GM18519 (cell line): ENCODE data around the gene TSPAN19.
"Not testable (repeated sequence)": the region's sequence is repeated elsewhere in the genome, so short reads cannot be mapped to it uniquely, and the experiment has no call there.

Experiments
- ATAC-seq: cut with Tn5 transposase; IDR thresholded peaks from one replicate; pipeline ENCODE4 v1.9.1; 2021; ENCODE audit warnings: mild to moderate bottlenecking, moderate library complexity; ENCODE audit not compliant: unreplicated experiment, low FRiP score

TSPAN19 gene

DNA sequence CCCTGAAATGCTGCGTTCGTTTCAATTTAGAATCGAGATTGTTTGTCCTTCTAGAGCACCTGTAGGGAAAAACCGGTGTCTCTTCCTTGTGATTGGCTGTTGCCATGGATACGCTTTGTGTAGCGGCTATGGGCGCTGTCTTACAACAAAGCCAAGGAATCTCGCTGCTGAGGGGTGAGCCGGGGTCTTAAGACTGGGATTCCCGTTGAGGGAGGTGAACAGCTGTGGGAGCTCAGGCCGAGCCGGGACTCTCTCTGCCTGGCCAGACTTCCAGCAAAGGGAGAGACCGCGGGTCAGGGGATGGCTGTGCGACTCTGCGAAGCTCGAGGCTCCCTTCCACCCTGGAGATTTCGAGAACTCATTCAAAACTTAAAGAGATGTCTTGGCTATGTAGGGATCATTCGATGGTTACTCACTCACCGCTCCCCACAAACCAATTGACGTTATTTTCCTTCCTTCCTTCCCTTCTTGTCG, at the start of gene TSPAN19, which contains the start of gene LRRIQ1:
Gene TSPAN19 (minus strand): TSS at position 44 of the 474 bp plus-strand sequence. CDS start 6,331 bp downstream, outside the sequence.
Gene LRRIQ1 (plus strand): TSS at position 118 of the 474 bp plus-strand sequence. CDS start 1,826 bp downstream, outside the sequence.
- peak; percentile 99 for ATAC-seq

DNA sequence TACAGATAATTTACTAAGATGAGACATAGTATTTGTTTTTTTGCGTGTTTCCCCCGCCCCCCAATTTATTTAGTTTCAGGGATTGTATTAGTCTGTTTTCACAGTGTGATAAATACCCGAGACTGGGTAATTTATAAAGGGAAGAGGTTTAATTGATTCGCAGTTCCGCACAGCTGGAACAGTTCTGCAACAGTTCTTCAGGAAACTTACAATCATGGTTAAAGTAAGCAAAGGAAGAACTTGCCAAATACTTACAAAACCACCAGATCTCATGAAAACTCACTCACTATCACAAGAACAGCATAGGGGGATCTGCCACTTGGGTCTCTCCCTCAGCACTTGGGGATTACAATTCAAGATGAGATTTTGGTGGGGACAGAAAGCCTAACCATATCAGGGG, 49.0 kb upstream of the TSPAN19 start:
- ATAC-seq, result no peak

DNA sequence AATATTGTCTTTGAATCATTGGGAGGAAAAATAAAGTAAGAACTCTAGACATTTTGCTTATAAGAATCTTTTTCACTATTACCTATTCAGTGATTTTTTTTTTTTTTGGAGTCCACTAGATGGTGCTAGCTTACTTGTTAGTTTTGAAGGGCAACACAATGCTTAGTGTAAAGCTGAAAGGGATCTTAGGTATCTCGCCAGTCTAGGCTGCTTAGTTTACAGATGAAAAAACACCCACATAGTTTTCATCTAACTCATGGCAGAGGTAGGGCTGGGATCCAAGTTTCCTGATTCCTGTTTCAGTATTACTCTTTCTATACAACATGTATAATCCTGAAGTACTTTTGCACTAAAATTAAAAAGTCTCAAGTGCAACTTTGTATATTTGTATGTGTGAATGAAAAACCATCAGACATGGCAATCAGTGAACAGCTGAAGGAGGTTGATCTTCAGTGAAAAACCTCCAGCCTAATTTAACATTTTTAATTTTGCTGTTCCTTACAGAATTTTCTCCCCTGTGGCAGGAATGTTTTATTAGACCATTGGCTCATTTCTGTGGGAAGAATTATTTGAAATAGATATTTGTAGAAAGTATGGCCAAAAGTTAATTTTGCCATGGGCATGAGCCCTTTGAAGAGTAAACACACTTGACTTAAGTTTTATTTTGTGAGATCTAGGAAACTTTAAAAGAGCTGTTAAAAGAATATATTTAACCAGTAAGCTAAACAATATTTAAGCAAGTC, 40.8 kb upstream of the TSPAN19 start:
- ATAC-seq, result peak; percentile 88

DNA sequence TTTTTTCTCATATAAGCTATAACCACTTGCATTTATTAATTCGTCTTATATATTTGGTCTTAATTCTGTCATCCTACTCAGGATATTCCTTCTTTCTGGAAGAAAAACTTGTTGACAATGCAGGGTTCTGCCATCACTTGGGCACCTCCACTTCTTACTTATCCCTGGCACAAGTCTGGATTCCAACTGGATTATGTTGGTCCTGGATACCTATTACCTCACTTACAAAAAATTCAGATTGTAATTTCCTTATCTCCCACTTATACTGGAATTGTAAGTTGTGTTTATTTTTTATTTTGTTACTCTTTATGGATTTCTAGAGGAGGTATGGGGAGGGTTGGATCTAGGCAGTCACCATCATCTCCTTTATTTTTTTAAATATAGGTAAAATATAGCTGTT, 36.7 kb upstream of the TSPAN19 start:
- ATAC-seq, result no peak

DNA sequence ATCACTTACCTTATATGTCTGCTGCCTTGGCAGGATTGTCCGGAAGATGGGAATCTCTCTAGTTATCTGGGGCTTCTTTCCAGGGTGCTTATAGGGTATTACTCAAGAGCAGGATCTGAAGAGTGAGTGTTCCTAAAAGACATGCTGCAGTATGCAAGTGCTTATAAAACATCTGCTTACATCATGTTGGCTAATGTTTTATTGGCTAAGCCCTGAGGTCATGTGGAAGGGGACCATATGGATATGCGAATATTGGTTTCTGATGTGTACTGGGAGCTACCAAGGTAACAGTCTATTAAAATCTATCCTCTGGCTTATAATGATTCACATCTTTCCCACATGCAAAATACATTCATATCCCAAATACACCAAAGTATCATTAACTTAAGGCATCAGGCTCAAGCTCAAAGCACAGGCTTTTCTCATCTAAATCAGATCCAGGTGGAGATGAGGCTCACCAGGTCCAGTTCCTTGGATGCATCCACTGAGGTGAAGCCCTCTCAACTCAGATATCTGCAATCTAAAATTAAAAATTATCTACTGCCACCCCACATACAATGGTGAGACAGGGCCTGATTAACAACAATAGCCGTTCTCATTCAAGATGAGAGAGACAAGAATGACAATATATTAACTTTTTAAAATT, 29.9 kb upstream of the TSPAN19 start:
- ATAC-seq, result no peak

DNA sequence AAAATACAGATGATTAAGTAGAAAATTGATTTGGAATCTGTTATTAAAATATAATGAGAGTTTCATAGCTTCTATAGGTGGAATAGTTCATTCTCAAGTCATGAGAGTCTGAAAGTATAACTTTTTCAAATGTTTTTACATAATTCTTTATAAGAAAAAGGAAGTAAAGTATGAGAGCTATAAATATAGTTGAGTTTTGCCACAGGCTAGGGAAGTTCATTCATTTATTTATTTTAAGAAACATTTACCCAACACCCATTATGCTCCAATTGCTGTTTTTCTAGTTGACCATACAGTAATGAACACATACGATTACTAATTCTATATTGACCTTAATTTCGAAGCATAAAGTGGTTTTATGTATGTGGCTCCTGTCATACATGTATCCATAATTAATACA, 24.8 kb upstream of the TSPAN19 start:
- ATAC-seq, result no peak

DNA sequence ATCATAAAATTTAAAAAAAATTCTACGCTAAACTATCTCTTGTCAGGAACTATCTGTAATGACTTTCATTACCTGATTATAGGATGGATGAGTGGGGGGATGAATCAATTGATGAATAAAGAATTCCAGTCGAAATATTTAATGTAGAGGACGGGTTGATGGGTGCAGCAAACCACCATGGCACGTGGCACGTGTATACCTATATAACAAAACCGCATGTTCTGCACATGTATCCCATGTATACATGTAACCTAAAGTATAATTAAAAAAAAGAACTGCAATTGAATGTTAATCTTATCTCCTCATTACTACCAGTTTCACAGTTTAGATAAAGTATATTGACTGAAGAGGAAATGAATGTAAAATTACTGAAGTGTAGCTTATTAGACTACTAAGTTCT, 23.5 kb upstream of the TSPAN19 start:
- no peak for ATAC-seq

DNA sequence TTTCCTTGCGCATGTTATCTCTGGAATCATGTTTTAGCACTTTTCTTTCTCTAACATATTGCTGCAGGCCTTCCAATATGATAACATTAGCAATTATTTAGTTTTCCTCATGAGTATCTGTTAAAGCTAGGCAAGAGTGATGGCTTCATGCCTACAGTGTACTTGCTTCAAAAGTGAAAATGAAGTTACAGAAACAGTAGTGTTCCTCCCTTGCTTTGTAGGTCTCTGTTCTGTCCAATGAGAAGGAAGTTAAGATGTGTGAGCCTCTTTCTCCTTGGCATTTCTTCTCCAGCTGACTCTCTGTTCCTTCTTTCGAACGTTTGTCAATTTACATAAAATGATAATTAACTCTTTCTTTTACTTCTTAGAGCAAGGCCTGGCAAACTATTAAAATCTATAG, 22.3 kb upstream of the TSPAN19 start:
- no peak for ATAC-seq

DNA sequence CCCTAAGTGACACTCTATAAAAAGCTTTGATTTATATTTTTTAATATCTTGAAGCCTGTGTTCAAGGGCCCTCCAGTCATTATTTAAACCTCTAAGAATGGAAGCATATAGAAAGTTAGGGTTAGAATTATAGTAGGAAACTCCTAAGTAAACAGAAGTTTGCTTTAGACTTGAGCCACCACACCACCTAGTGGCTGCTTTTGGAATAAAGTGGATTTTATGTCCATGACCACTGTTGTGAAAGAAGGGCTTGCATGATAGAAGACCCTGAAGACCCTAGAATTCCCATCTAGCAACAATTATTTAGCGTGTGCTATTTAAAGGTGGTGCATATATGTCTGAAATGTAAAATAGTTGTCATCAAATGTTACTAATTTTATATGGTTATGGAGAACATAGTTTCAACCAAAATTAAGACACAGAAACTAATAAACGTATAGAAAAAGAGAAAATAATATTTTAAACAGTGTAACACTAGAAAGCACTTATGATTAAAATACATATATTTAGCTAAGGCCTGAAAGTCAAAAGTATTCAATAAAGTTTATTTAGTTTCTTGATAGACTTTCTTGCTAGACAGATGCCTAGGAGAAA, 21.4 kb upstream of the TSPAN19 start:
- peak; percentile 94 for ATAC-seq

DNA sequence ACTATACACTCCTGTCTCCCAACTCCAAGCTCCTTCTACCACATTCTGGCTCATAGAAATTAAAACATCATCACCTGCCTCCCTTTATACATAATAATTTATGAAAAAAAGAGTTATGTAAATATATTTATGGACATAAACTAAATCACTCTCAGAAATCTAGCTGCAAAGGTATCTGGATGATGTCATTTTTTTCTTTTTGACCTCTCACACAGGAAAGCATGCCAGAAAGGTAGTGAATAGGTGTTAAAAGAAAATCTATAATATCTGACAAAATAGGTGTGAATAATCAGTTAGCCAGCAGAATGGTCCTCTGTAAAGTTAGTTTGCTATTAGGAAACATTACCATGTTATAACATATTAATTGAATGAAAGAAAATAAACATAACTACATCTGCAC, 7.8 kb upstream of the TSPAN19 start:
- ATAC-seq, result no peak

DNA sequence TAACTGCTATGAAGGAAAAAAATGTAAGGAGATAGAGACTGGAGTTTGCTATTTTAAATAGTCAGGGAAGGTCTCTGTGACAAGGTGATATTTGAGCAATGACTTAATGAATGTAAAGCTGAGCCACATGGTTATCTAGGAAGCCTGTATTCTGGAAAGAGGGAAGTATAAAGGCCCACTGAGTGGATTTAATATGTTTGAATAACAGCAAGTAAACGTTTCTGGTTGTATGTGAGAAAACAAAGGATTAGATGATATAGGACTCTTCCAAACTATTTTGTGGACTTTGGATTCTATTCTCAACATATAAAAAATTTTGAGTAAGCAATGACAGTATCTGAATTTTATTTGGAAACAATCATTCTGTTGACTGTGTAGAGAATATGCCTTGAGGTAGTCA, 5.3 kb upstream of the TSPAN19 start:
- no peak for ATAC-seq

DNA sequence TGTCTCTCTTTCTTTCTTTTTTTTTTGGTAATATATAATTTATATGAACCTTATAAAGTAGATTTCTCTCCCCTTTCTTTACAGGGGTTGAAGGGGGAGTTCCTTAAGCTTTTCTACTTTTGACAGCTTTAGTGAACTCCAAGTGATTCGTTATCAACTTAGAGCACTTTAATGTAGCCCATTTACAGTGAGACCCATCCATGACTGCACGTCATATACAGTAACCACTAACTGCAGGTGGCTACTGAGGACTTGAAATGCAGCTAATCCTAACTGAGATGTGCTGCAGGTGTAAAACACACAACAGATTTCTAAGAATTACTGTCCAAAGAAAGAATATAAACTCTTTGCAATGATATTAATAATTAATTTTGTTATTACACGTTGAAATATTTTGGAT, 656 bp upstream of the TSPAN19 start:
- no peak for ATAC-seq

DNA sequence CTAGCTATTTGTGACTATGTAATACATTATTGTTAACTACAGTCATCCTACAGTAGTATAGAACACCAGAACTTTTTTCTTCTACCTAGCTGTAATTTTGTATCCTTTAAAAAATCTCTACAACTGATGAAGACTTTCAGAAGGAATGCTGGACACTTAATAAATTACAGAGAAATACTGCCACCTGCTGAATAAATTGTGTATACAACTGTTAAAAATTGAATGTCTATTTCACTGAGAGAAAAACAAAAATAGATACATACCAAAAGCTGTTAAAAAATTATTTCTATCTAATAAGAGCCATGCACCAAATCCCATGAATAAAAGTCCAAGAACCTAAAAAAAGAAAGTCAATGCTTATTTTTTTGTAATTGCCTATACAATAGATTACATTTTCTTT, 6.6 kb downstream of the TSPAN19 start:
- ATAC-seq, result peak; percentile 41

DNA sequence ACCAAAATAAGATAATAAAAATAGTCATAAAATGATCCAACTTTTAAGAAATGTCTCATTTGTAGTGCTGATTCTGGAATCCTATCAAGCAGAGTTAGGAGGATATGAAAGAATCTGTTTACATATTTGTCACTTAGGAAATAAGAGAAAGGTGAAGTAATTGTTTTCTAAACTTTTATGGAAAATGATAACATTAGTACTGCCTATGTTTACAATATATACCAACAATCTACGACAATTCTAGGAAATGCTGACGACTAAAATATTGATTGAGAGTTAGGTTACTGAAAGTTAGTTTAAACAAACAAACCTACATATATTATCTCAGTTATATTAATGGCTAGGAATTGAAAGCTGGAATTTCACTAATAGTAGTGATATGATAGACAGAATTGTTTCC, 18.0 kb downstream of the TSPAN19 start:
- ATAC-seq, result no peak

DNA sequence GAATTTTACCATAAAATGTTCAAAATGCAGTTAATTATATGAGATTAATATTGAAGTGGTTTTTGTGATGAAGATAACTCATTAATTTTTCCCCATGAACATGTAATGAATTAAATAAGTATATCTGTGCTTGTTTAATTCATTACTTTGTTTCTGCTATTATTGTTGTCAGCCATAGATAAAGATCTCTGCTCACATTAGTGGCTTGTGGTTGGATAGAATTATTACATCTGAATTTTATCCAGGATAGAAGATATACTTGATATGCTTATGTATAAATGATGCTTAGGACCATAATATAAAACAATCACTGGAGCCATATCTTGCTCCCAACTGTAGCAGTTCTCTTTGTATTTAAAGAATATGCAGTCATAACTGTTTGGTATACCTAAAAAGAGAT, 18.5 kb downstream of the TSPAN19 start:
- ATAC-seq, result no peak

DNA sequence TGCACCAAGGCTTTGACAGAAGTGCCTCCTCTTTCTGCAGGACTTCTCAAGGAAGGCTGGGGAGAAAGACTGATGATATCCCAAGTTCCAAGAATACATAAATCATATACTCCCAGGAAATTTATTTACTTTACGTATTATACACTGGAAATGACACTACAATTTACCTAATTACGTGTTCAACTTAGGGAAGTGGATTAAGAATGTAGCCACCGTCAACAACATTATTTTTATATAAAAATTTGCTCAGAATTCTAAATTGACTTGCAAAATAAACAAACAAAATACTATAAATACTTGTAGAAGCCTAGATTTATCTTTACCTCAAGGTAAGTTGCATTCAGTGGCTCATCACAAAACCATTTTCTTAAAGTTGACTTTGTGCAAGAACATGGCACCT, 18.9 kb downstream of the TSPAN19 start:
- ATAC-seq, result no peak

DNA sequence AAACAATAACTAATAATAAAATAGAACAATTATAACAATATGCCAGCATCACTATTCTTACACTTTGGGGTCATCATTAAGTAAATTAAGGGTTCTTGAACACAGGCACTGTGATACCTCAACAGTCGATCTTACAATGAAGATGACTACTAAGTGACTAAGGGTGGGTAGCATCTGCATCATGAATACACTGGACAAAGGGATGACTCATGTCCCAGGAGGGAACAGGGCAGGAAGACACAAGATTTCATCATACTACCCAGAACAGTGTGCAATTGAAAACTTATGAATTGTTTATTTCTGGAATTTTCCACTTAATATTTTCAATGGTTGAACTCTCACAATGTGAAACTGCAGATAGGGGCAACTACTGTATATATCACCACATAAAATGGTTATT, 19.7 kb downstream of the TSPAN19 start:
- ATAC-seq, result no peak

DNA sequence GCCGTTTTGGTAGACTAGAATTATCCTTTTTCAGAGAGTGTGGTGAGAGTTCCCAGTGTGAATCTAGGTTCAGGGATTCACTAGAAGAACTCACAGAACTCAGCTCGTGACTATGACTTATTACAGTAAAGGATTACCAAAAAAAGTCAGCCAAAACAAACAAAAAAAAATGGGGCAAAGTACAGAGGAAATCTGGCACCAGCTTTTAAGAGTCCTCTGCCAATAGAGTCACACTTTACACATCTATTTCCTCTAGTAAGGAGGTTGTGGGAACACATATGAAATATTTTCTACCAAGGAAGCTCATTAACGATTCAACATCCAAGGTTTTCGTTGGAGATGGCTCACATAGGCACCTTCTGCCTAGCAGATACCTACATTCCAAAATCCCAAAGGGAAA, 28.2 kb downstream of the TSPAN19 start:
- no peak for ATAC-seq

DNA sequence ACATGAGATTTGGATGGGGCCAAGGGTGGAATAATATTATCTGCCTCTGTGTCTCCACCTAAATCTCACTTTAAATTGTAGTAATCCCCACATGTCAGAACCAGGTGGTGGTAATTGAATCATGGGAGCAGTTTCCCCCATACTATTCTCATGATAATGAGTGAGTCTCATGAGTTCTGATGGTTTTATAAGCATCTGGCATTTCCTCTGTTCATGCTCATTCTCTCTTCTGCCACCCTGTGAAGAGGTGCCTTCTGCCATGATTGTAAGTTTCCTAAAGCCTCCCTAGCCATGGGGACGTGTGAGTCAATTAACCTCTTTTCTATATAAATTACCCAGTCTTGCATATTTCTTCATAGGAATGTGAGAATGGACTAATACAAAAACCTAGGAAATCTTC, 29.9 kb downstream of the TSPAN19 start:
- ATAC-seq, result no peak

DNA sequence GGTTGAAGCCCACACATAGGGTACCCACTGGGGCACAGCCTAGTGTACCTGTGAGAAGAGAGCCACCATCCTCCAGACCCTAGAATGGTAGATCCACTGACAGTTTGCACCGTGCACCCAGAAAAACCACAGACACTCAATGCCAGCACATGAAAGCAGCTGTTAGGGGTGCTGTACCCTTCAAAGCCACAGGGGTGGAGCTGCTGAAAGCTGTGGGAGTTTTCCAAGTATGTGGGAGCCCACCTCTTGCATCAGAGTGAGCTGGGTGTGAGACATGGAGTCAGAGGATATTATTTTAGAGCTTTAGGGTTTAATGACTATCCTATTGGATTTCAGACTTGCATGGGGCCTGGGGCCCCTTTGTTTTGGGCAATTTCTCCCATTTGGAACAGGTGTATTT, 30.5 kb downstream of the TSPAN19 start:
- no peak for ATAC-seq

DNA sequence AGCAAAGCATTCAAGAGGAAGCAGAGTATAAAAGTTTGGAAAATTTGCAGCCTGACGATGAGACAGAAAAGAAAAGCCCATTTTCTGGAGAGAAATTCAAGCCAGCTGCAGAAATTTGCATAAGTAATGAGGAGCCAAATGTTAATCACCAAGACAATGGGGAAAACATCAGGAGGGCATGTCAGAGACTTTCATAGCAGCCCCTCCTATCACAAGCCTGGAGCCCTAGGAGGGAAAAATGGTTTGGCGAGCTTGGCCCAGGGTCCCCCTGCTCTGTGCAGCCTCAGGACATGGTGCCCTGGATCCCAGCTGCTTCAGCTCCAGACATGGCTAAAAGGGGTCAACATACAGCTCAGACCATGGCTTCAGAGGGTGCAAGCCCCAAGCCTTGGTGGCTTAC, 31.0 kb downstream of the TSPAN19 start:
- ATAC-seq, result not testable (repeated sequence)

DNA sequence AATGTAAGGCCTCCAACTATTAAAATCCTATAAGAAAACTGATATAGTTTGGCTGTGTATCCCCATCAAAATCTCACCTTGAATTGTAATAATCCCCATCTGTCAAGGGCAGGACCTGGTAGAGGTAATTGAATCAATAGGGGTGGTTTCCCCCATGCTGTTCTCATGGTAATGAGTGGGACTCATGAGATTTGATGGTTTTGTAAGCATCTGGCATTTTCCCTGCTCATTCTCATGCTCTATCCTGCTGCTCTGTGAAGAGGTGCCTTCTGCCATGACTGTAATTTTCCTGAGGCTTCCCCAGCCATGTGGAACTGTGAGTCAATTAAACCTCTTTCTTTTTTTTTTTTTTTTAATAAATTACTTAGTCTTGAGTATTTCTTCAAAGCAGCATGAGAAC, 31.9 kb downstream of the TSPAN19 start:
- ATAC-seq, result no peak
